T-cell (primary cell): ENCODE data around the gene RBFA. TPM values are rescaled to one million over a fixed set of nuclear protein-coding genes. Genes with fewer than 3 reads are reported as not detected.

Source experiments
- ATAC-seq, 4 experiments: fragments of 200-7000 bp in 3 of 4; fragments of 150-1000 bp in 1 of 4; cut with Tn5 transposase; replicated peaks in 1 of 4; 1 replicate in 3 of 4; 2 replicates in 1 of 4; pipeline ENCODE4 v1.10.0; 2021; ENCODE audit warnings: moderate library complexity in 3 of 4, mild to moderate bottlenecking in 2 of 4, moderate number of reproducible peaks in 1 of 4
- CTCF ChIA-PET, 2 donors: fragments of 300-600 bp; sonication (Branson Sonifier 250); formaldehyde crosslinking; loops; one replicate each; lab custom pipeline; 2022; ENCODE audit warnings: antibody characterized with exemption in 2 of 2; lab: Charles Lee
- POLR2A ChIA-PET, 2 donors: fragments of 300-600 bp; sonication (Branson Sonifier 250); formaldehyde crosslinking; loops; one replicate each; lab custom pipeline; 2022; ENCODE audit warnings: antibody characterized with exemption in 2 of 2; lab: Charles Lee
- DNase-seq, 35 experiments: peaks; one replicate each; pipeline versions ENCODE4 v3.0.0 to v3.0.0-alpha.2; 2013 to 2023
- H3K27ac ChIP-seq: one replicate; pipeline ENCODE4 v1.5.1; 2013; ENCODE audit warnings: low read length
- H3K27me3 ChIP-seq, 2 experiments: replicated peaks in 1 of 2; 1 replicate in 1 of 2; 2 replicates in 1 of 2; pipeline versions ENCODE4 v1.6.1 to v1.7.0; 2013; ENCODE audit warnings: low read length in 1 of 2, mixed read lengths in 1 of 2; ENCODE audit not compliant: control insufficient read depth in 2 of 2, insufficient read depth in 2 of 2; ENCODE audit errors: extremely low read depth in 1 of 2
- H3K36me3 ChIP-seq, 2 donors: 1 replicate in 1 of 2; 2 replicates in 1 of 2; pipeline versions ENCODE4 v1.6.1 to v1.7.0; 2013; ENCODE audit warnings: low read length in 1 of 2; ENCODE audit not compliant: control insufficient read depth in 2 of 2, insufficient read depth in 1 of 2; ENCODE audit errors: extremely low read depth in 1 of 2
- H3K4me1 ChIP-seq, 2 experiments: 1 replicate in 1 of 2; 2 replicates in 1 of 2; pipeline versions ENCODE4 v1.6.1 to v1.7.0; 2013; ENCODE audit warnings: low read length in 2 of 2, mixed read lengths in 1 of 2; ENCODE audit not compliant: insufficient read depth in 2 of 2, control insufficient read depth in 1 of 2; ENCODE audit errors: extremely low read depth in 1 of 2
- H3K4me3 ChIP-seq, 2 donors: 1 replicate in 1 of 2; 2 replicates in 1 of 2; pipeline versions ENCODE4 v1.5.1 to v1.7.0; 2013; ENCODE audit warnings: mild to moderate bottlenecking in 2 of 2, low read length in 1 of 2, moderate library complexity in 1 of 2; ENCODE audit not compliant: control insufficient read depth in 1 of 2; ENCODE audit errors: extremely low read depth in 1 of 2
- H3K9me3 ChIP-seq: 2 replicates; pipeline ENCODE4 v1.7.0; 2013
- H3K27ac Mint-ChIP-seq, 2 donors: one replicate each; pipeline ENCODE4 v1.8.0; 2020 to 2021; ENCODE audit warnings: mild to moderate bottlenecking in 2 of 2, mixed read lengths in 2 of 2
- H3K27me3 Mint-ChIP-seq, 2 donors: one replicate each; pipeline ENCODE4 v1.8.0; 2021 to 2022; ENCODE audit warnings: mixed read lengths in 2 of 2
- H3K36me3 Mint-ChIP-seq: one replicate; pipeline ENCODE4 v1.8.0; 2021; ENCODE audit warnings: mixed read lengths
- H3K4me1 Mint-ChIP-seq, 3 donors: one replicate each; pipeline ENCODE4 v1.8.0; 2020 to 2022; ENCODE audit warnings: mixed read lengths in 3 of 3, mild to moderate bottlenecking in 1 of 3
- H3K4me3 Mint-ChIP-seq, 3 donors: one replicate each; pipeline ENCODE4 v1.8.0; 2020 to 2022; ENCODE audit warnings: mild to moderate bottlenecking in 3 of 3, mixed read lengths in 3 of 3, moderate library complexity in 3 of 3
- H3K9me3 Mint-ChIP-seq, 3 donors: one replicate each; pipeline ENCODE4 v1.8.0; 2020 to 2022; ENCODE audit warnings: mixed read lengths in 3 of 3
- WGBS: methylation state at CpG from one replicate; pipeline ENCODE4 v1.1.5; 2013; ENCODE audit warnings: missing lambda C conversion rate; ENCODE audit not compliant: insufficient coverage; 5-methylcytosine and 5-hydroxymethylcytosine counted together
- total RNA-seq, 35 experiments: library from RNA in 6 of 35; stranded (reverse) in 6 of 35; fragments of 120-200 nt in 1 of 35; gene quantifications; one replicate each; pipeline versions ENCODE4 v1.2.1 to v1.2.4 and lab custom pipeline; 2013 to 2026

RBFA gene
- total RNA-seq, 5 donors from 2014 or later (not counting 1 experiment from before 2014, with no cell fraction given): 17.9 to 27.4 (median 20.9) TPM

DNA sequence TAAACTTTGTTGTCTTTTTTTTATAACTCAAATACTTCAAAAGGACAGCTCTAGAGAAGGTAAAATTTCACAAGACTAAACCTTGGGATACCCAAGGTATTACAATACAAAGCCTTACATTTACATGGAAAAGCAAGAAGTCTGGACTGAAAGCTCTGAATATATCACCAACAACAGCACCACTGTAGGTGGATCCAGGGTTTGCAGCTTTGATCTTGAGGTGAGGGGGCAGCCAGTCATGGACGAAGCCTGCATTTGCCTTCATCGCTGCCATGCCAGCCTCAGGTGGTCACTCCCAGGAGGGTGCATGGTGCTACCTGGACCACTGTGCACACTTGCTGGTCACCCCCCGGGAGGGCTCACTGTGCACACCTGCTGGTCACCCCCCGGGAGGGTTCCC, 36.6 kb downstream of the RBFA start:
- no peaks in the 10 kb centered on the region for H3K9me3 ChIP-seq
- Mint-ChIP-seq H3K27me3 (peaks cover 0 to 3% of the 10 kb centered on the region in 2 donors), H3K36me3 (no peaks in the 10 kb centered on the region), H3K9me3 (no peaks in the 10 kb centered on the region), H3K27ac (no peak overlapping the region), H3K4me3 (no peak overlapping the region), H3K4me1 (no peaks in the 10 kb centered on the region)
- no peak overlapping the region for H3K4me3 ChIP-seq
- DNase-seq: no peak
- ChIA-PET POLR2A (no interaction called here), CTCF (interaction anchor here in 1 of 2 donors (0.8 kb wide), 1 partner anchor 40 kb away, joined by 3 read pairs; no protein-coding TSS in a partner anchor)
- H3K27ac ChIP-seq: no peak overlapping the region
- H3K27me3 ChIP-seq: peaks cover 0 to 8% of the 10 kb centered on the region in 2 experiments
- no peaks in the 10 kb centered on the region for H3K4me1 ChIP-seq
- WGBS: 100% methylated on average over 3 of the region's 4 CpGs
- no peaks in the 10 kb centered on the region for H3K36me3 ChIP-seq
- ATAC-seq: no peak

GRCh38 chr18:80074183-80074582, 39.9 kb downstream of the RBFA start:
- Mint-ChIP-seq H3K36me3 (no peaks in the 10 kb centered on the region), H3K9me3 (no peaks in the 10 kb centered on the region), H3K4me3 (no peak overlapping the region), H3K27me3 (peaks cover 4 to 6% of the 10 kb centered on the region in 2 donors), H3K4me1 (no peaks in the 10 kb centered on the region), H3K27ac (no peak overlapping the region)
- ATAC-seq (no peak), DNase-seq (no peak)
- Histone ChIP-seq H3K4me1 (no peaks in the 10 kb centered on the region), H3K36me3 (no peaks in the 10 kb centered on the region), H3K27me3 (peaks cover 0 to 21% of the 10 kb centered on the region in 2 experiments), H3K9me3 (no peaks in the 10 kb centered on the region), H3K27ac (no peak overlapping the region), H3K4me3 (no peak overlapping the region)
- ChIA-PET CTCF (no interaction called here), POLR2A (no interaction called here)
- WGBS: 89% methylated on average over 5 of the region's 5 CpGs

GRCh38 chr18:80074697-80075096, 40.5 kb downstream of the RBFA start:
- POLR2A ChIA-PET: no interaction called here
- H3K4me1 ChIP-seq: no peaks in the 10 kb centered on the region
- H3K9me3 ChIP-seq: no peaks in the 10 kb centered on the region
- H3K4me3 ChIP-seq: no peak overlapping the region
- Mint-ChIP-seq H3K27me3 (peaks cover 4 to 6% of the 10 kb centered on the region in 2 donors), H3K4me3 (no peak overlapping the region), H3K36me3 (no peaks in the 10 kb centered on the region), H3K4me1 (no peaks in the 10 kb centered on the region), H3K27ac (no peak overlapping the region), H3K9me3 (no peaks in the 10 kb centered on the region)
- H3K27ac ChIP-seq: no peak overlapping the region
- ATAC-seq (no peak), DNase-seq (no peak)
- CTCF ChIA-PET: no interaction called here
- H3K27me3 ChIP-seq: peaks cover 0 to 21% of the 10 kb centered on the region in 2 experiments
- 78% methylated on average over 5 of the region's 8 CpGs for WGBS
- H3K36me3 ChIP-seq: no peaks in the 10 kb centered on the region

GRCh38 chr18:80075940-80076339, 41.7 kb downstream of the RBFA start:
- H3K4me3 Mint-ChIP-seq: no peak overlapping the region
- DNase-seq (no peak), ATAC-seq (no peak)
- Histone ChIP-seq H3K9me3 (no peaks in the 10 kb centered on the region), H3K4me1 (no peaks in the 10 kb centered on the region), H3K4me3 (no peak overlapping the region), H3K27ac (no peak overlapping the region), H3K36me3 (no peaks in the 10 kb centered on the region), H3K27me3 (peaks cover 0 to 21% of the 10 kb centered on the region in 2 experiments)
- no peak overlapping the region for H3K27ac Mint-ChIP-seq
- peaks cover 4 to 6% of the 10 kb centered on the region in 2 donors for H3K27me3 Mint-ChIP-seq
- POLR2A ChIA-PET: no interaction called here
- WGBS: 91% methylated on average over 5 of the region's 7 CpGs
- H3K9me3 Mint-ChIP-seq: no peaks in the 10 kb centered on the region
- CTCF ChIA-PET: no interaction called here
- no peaks in the 10 kb centered on the region for H3K4me1 Mint-ChIP-seq
- H3K36me3 Mint-ChIP-seq: no peaks in the 10 kb centered on the region

GRCh38 chr18:80076379-80076778, 42.1 kb downstream of the RBFA start:
- H3K9me3 Mint-ChIP-seq: no peaks in the 10 kb centered on the region
- Histone ChIP-seq H3K36me3 (no peaks in the 10 kb centered on the region), H3K27ac (no peak overlapping the region), H3K4me1 (no peaks in the 10 kb centered on the region), H3K9me3 (no peaks in the 10 kb centered on the region), H3K27me3 (peaks cover 0 to 21% of the 10 kb centered on the region in 2 experiments), H3K4me3 (no peak overlapping the region)
- no peak overlapping the region for H3K4me3 Mint-ChIP-seq
- ChIA-PET POLR2A (no interaction called here), CTCF (no interaction called here)
- H3K4me1 Mint-ChIP-seq: no peaks in the 10 kb centered on the region
- no peak for ATAC-seq
- 87% methylated on average over 6 of the region's 9 CpGs for WGBS
- H3K27ac Mint-ChIP-seq: no peak overlapping the region
- H3K36me3 Mint-ChIP-seq: no peaks in the 10 kb centered on the region
- DNase-seq: no peak
- H3K27me3 Mint-ChIP-seq: peaks cover 4 to 6% of the 10 kb centered on the region in 2 donors

DNA sequence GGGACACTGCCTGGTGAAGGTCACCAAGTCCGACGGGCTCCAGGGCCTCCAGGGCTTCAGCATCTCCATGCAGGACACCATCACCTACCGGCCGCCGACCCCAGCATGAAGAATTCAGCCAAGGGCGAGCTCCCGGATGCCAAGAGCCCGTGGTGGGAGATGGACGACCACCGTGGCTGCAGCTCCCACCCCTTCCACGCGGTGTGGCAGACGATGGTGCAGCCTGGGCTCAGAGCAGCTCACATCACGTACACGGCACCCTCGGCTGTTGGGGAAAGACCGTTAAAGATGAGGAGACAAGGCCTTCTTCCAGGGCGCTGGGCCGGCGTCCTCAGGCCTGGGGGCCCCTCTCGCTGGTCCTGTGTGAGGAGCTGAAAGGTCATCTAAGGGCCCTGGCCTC, 43.6 kb downstream of the RBFA start:
- H3K9me3 ChIP-seq: no peaks in the 10 kb centered on the region
- H3K36me3 Mint-ChIP-seq: no peaks in the 10 kb centered on the region
- 86% methylated on average over 18 of the region's 21 CpGs for WGBS
- H3K9me3 Mint-ChIP-seq: no peaks in the 10 kb centered on the region
- POLR2A ChIA-PET: no interaction called here
- H3K4me3 ChIP-seq: no peak overlapping the region
- peaks cover 7 to 15% of the 10 kb centered on the region in 2 donors for H3K27me3 Mint-ChIP-seq
- DNase-seq (no peak), ATAC-seq (no peak)
- no peaks in the 10 kb centered on the region for H3K36me3 ChIP-seq
- H3K27me3 ChIP-seq: peaks cover 0 to 27% of the 10 kb centered on the region in 2 experiments
- H3K4me1 ChIP-seq: no peaks in the 10 kb centered on the region
- H3K4me3 Mint-ChIP-seq: no peak overlapping the region
- no peaks in the 10 kb centered on the region for H3K4me1 Mint-ChIP-seq
- CTCF ChIA-PET: no interaction called here
- H3K27ac ChIP-seq: no peak overlapping the region
- no peak overlapping the region for H3K27ac Mint-ChIP-seq
